HG03097 (cell line): ENCODE measurements around the gene TCL1B.
"Not testable (repeated sequence)": the region's sequence is repeated elsewhere in the genome, so short reads cannot be mapped to it uniquely, and the experiment has no call there.

Source experiments
- ATAC-seq: cut with Tn5 transposase; IDR thresholded peaks from one replicate; pipeline ENCODE4 v1.9.1; 2021; ENCODE audit not compliant: unreplicated experiment, low FRiP score

TCL1B gene

DNA sequence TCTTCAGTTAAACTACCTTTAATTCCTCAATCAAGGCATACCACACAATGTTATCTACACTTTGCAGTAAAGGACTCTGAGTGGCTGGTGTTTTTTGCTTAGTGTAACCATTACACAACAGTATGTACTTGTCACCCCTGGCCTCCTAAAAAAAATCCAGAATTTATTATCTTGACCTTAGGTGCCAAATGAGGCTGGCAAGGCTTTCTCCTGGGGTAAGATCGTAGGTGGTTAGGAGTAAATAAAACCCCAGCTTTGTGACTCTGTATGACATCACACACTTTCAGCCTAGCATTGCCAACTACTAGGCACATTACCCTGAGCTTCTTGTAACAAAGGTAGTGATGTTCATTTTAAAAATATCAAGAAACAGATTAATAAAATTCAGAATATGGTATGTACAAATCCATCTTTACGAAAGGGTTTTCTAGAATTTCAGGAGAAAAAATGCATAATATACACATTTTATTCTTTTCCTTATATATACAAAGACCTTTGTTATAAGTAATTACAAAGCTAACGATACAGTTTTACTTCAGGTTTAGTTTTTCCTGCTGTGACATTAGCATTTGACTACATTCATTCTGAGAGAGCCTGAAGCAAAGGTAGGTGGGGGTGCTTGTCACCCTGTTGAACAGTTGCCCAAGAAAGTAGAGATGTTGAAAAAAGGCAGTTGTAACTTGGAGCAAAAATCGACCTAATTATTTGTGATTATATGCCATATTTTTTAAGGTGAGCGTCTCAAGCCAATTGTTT lies 14.2 kb downstream of the TCL1B start:
- ATAC-seq, result no peak

DNA sequence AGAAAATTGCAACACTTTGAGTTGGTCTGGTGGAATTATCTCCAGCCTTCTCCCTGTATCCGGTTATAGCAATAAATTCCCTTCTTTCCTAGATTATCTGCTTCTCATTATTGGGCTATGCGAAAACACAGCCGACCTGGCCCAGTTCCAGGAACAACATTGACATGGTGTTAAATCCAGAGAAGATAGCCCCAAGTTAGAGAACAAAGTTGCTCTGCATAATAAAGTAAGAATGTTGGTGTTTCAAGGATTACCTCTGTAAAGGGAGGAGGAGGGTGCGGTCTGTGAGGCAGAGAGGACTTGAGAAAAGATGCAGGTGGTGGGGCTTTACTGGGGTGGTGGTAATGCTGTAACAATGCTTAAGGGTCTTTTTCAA lies 15.6 kb downstream of the TCL1B start:
- ATAC-seq, result no peak

DNA sequence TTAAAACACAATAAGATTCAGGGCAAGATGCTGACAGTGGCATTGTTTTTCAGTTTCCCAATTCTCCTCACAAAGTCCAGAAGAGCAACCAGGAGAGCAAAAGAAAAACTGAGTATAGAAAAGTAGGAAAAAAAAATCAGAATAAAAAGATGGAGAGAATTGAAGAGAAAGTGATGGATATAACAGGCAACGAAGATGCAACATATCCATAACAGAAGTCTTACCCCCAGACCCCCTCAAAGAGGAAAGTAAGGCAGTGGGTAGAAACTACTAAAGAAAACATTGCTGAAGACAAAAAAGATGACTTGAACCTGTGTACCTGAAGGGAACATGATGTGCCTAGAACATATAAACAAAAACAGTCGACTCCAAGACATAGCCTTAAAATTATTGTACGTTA lies 17.1 kb downstream of the TCL1B start:
- ATAC-seq, result no peak

DNA sequence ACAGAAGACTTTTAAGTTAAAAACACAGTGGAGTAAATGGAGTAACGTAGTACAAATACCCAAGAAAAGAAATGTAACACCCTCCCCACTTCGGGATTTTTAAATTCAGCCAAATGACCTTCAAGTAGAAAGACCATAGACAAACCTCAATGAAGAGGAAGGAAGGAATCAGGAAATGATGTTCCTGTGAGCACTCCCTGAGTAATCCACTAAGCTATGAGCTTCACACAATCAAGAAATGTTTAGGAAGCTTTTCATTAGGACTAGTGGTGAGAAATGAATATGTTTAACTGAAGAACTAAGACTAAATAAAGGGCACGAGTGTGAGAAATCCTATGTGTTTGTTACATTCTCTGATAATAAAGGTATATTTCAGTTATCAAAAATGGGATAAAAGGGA lies 17.6 kb downstream of the TCL1B start:
- no peak for ATAC-seq

DNA sequence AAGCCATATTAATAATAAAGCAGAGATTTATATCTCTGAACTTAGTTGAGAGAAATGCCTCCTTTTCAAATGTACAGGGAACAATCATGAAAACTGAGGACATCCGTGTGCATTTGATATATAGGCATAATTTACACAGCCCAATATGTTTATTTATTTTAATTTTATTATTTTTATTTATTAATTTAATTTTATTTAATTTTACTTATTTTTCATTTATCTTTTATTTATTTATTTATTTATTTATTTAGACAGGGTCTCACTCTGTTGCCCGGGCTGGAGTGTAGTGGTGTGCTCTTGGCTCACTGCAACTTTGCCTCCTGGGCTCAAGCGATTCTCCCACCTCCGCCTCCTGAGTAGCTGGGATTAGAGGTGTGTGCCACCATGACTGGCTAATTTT lies 19.3 kb downstream of the TCL1B start:
- ATAC-seq, result no peak

DNA sequence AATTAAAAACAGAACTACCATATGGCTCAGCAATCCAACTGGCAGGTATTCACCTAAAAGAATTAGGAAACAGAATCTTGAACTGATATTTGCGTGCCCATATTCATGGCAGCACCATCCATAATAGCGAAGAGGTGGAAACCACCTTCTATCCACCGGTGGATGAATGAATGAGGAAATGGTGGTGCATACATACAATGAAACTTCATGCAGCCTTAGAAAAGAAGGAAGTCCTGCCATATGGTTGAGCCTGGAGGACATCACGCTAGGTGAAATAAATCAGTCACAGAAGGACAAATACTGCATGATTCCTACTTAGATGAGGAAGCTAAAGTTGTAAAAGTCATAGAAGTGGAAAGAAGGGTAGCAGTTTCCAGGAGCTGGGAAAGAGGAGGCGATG lies 21.1 kb downstream of the TCL1B start:
- ATAC-seq, result no peak

DNA sequence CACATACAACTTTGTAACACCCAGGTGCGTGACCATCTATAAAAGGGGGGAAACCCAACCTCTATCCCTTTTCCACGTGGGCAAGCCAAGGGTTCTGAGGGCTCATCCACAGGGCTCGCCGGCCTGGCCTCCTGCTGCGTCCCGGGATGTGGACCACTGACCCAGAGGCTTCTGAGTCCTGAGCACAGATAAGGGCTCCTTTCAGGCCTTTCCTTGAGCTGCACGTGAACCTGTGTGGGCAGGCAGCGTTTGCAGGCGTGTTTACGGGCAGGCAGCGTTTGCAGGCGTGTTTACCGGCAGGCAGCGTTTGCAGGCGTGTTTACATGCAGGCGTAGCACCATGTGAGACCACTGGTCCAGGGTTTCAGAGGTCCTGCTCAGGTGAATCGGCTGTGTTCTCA lies 23.9 kb downstream of the TCL1B start:
- no peak for ATAC-seq

DNA sequence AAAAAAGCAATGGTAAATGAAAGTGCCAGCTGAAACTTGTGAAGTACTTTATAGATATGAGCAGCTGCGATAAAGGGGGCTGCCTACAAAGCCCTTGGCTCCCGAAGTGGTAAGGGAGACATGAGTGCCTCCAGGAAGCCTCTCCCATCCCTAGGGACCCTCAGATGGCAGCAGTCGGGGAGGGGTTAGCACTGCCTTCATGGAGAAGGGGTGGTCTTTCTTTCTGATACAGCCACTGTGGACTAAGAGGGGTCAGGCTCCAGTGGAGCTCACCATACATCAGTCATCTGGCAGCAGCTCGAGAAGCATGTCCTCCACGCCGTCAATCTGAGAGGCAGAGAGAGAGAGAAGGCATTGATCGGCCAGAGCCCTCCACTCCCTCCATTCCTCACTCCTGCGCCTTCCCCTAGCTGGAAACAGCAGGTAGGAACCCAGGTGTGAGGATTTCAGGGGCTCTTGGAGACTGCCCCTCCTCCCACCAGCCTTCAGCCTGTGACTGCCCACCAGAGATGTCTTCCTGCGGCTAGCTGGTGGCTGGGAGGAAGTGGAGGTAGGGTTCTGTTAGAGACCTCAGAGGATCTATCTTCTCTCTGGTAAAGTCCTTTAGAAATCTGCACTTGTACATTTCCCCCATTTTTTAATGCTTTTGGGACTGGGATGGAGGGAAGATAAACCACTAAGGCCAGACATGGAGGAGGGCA lies 25.4 kb downstream of the TCL1B start:
- ATAC-seq, result no peak

DNA sequence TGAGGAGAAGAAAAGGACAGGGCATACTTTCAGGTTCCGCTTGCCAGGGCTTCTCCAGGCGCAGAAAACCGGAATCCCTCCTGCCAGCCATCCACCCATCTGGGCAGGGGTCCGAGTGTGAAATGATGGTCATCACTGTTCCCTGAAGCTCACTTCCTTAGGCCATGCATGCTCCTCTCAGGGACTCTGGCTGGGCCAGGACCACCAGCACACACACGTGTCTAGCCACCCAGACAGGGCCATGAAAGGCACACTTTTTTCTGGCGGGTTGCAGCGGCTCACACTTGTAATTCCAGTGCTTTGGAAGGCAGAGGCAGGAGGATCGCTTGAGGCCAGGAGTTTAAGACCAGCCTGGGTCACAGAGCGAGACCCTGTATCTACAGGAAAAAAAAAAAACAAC lies 26.2 kb downstream of the TCL1B start:
- no peak for ATAC-seq

DNA sequence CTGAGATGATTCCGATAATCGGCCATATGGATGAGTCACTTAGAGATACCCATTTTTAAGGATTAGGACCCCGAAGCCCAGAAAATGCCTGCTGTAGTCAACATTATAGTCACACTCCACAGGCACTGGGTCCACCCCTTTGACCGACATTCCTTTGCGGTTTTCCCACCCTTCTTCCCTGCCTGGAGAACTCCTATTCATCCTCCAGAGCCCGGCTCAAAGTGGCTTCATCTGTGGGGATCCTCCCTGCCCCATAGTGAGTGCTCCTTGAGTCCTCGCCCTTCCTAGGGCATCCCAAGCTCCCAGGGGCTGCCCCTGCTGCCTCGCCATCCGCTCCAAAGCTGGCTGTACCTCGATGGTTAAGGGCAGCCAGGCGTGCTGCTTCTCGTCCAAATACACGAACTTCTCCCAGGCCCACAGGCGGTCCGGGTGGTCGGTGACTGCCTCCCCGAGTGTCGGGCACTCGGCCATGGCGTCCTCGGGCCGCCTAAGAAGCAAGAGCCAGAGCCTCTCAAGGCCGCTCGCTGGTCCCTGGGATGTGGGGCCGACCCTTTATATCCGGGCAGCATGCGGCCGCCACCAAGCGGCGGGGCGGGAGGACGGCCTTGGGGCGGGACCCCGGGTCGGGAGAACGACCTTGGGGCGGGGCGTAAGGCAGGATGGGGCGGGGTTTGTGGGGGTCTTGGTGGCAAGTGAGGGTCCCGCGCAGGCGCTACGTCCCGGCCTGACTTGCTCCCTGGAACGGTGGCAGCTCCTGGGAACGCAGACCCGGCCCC lies 27.6 kb downstream of the TCL1B start, which contains the start of gene TCL1A:
TSS of gene TCL1A (minus strand) at position 530 of the 776 bp plus-strand sequence. CDS start at position 471, 59 bp downstream.
- peak; percentile 60 for ATAC-seq

DNA sequence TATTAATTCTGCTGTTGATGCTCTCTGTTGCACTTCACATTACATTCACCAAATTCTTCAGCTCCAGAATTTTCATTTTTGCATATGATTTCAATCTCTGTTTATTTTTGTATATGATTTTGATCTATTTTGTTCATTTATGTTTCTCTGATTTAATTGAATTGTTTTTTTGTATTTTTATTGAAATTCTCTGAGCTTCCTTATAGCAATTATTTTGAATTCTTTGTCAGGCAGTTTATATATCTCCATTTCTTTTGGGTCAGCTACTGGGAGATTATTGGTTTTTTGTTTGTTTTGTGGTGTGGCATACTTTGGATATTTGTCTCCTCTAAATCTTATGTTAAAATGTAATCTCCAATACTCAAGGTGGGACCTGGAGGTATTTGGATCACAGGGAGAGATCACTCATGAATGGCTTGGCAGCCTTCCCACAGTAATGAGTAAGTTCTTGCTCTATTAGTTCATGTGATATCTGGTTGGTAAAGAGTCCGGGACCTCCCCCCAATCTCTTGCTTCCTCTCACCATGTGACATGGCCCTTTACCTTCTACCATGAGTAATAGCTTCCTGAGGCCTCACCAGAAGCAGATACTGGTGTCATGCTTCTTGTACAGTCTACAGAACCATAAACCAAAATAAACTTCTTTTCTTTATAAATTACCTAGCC lies 36.4 kb downstream of the TCL1B start:
- ATAC-seq, result no peak

DNA sequence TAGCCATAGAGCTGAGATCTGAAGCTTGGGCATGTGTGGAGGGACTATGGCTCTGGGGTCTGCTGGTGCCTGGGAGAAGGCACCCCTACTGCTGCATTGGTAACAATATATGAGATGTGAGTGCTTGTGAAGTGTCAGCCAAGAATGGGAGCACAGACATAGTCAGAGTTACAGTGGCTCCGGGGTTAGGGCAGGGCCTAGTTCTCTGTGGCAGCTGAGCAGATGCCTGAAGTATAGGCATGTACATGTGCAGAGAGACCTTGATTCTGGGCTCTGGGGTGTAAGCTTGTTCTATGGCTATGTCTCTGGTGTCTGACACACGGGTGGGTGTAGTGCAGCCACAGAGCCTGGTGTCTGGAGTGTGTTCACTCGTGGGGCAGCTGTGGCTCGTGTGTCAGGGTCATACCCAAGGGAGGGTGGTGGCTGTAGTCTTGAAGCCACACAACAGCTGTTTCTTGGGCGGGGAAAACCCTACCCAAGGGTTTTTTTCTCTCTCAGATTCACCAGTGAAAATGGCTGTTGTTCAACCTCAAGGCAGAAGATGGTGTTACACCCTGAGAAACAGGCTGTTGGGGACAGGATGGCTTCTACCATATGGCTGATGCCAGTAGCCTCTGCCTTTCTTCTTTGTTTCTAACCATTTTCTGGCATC lies 39.6 kb downstream of the TCL1B start:
- peak; percentile 69 for ATAC-seq

DNA sequence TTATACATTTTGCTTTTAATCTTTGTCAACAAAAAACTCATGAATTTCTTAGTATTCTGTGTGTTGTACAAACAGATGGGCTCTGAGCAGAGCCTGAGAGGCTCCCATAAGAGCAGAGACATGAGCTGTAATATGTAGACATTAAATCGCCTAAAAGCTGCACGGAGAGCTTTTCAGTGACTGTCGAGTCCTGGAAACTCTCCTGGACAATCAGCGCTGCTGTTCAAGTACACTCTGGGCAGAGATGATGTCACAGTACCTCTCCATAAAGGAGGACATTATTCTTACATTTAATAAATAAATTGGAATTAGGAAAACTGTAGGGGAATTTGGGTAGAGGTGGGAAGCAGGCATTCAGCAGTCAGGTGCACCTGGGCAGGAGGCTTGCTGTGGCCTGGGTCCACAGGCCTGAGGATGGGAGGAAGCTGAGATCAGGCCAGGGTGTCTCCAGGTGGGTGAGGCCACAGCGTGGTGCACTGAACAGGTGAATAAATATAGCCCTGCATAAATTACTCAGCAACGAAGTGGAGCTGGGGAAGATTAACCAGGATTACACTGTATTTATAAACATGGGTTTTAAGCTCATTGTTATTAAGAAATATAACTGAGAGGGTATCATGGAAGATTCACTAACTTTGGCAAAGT lies 41.0 kb downstream of the TCL1B start:
- ATAC-seq, result no peak

DNA sequence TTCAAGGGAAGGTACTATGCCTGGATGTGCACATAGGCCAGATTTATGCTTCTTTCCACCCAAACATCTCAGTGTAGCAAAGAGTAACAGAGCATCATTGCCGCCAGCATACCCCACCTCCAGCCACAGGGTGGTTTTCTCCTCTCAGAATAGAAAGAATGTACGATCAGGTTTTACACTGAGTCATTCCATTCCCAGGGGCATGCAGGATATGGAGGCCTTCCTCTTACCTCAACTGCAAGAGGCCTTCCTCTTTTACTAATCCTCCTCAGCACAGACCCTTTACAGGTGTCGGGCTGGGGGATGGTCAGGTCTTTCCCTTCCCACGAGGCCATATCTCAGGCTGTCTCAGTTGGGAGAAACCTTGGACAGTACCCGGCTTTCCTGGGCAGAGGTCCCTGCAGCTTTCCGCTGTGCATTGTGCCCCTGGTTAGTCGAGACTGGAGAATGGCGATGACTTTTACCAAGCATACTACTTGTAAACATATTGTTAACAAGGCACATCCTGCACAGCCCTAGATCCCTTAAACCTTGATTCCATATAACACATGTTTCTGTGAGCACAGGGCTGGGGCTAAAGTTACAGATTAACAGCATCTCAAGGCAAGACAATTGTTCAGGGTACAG lies 43.3 kb downstream of the TCL1B start:
- ATAC-seq, result not testable (repeated sequence)

DNA sequence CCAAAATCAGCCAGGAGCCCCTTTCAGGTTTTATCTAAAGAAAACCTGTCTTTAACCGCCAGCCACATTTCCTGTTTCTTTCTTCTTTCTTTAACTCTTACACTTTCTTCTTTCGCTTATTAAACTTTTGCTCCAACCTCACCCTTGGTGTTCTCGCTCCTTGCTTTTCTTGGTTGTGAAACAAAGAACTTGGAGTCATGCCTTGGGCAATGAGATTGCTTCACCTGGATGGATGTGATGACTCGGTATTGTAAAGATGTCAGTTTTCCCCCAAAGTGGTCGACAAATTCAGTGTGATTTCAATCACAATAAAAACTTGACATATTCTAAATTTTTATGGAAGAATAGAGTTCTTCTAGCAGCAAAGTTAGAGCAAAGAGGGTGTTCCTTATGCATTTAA lies 43.9 kb downstream of the TCL1B start:
- no peak for ATAC-seq

DNA sequence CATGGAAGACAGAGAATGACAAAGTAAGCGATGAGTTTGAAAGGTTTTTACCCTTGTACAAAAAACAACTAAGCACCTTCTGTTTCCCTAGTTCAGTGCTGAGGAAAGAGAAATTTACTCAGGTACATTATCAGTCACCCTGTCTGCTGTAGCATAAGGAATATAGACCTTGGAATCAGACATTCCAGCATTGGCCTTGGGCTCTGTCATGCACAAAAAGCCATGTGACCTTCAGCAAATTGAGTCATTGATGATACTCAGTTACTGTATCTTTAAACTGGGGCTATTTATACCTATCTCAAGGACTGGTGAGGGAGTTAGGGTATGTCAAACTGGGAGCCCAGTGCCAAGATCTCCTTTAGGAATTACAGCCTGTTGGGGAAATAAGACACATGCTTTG lies 47.0 kb downstream of the TCL1B start:
- no peak for ATAC-seq

DNA sequence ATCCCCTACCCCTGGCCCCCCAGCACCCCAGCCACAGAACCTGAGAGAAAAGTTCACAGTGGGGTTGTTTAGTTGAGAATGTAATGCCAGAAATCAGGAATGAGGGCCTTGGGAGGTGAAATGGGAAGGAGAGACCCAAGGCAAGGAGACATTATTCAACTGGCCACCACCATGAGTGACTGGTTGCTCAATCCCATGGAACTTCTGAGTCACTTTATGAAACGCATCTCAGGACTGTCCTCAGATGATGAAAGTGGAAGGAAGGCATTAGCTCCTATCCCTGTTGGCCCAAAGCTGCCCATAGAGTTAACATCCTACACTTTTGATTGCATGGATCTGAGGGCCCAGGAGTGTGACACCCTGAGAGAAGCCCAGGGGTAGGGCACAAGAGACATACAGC lies 53.1 kb downstream of the TCL1B start:
- no peak for ATAC-seq

DNA sequence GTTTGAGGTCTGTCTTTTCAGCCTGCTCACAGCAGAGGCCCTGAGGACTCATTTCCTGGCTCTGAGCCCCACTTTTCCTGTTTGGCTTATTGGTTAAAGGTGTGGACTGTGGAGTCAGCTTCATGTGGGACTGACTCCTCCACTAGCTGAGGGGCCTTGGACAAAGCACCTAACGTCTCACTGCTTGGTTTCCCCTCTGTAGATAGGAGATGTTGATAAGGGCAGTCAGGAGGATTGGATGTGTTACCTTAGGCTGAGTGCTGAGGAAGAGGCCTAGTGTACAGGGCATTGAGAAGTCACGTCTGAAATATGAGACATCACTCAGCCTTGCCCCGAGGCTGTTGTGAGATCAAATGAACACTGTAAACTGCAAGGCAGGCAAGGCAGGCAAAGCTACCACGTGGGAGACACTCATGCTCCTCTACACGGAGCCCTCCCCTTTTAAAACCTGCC lies 54.8 kb downstream of the TCL1B start:
- no peak for ATAC-seq

DNA sequence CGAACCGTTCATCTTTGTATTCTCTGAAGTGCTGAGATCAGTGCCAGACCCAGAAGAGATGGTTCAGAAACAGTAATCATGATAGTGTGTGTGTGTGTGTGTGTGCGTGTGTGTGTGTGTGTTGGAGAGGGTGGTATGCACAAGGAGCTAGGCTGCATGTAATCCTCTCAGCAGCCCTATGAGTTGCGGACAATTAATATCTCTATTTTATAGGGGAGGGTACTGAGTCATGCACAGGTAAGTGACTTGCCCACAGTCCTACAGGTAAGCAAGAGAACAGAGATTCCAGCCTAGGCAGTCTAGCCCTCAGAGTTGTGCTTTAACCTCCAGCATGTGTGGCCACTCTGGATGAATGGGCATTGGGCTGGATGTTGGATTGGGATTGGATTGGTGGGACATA lies 55.6 kb downstream of the TCL1B start:
- no peak for ATAC-seq
